Parathyroid adenoma (tissue), 2 donors: ENCODE measurements around the gene GRAMD4.

Source experiments
- H2AFZ ChIP-seq: fragments of 300-600 bp; sonication (generic); one replicate; pipeline ENCODE4 v1.7.0; 2017; ENCODE audit warnings: antibody characterized with exemption, mild to moderate bottlenecking
- H3K27ac ChIP-seq: fragments of 300-600 bp; sonication (generic); one replicate; pipeline ENCODE4 v1.7.0; 2017
- H3K27me3 ChIP-seq: fragments of 300-600 bp; sonication (generic); one replicate; pipeline ENCODE4 v1.7.0; 2017; ENCODE audit warnings: low read length; ENCODE audit not compliant: control insufficient read depth, insufficient read depth
- H3K36me3 ChIP-seq: fragments of 300-600 bp; sonication (generic); one replicate; pipeline ENCODE4 v1.7.0; 2017; ENCODE audit warnings: low read length; ENCODE audit not compliant: control insufficient read depth, insufficient read depth
- H3K4me1 ChIP-seq: fragments of 300-600 bp; sonication (generic); one replicate; pipeline ENCODE4 v1.7.0; 2017; ENCODE audit warnings: control low read depth
- H3K4me2 ChIP-seq: fragments of 300-600 bp; sonication (generic); one replicate; pipeline ENCODE4 v1.7.0; 2017; ENCODE audit warnings: low read length
- H3K4me3 ChIP-seq: fragments of 300-600 bp; sonication (generic); one replicate; pipeline ENCODE4 v1.7.0; 2017; ENCODE audit warnings: low read depth, low read length
- H3K79me2 ChIP-seq: fragments of 300-600 bp; sonication (generic); one replicate; pipeline ENCODE4 v1.7.0; 2017; ENCODE audit warnings: control low read depth
- H3K9ac ChIP-seq: fragments of 300-600 bp; sonication (generic); one replicate; pipeline ENCODE4 v1.7.0; 2017; ENCODE audit warnings: mild to moderate bottlenecking
- H3K9me3 ChIP-seq: fragments of 300-600 bp; sonication (generic); one replicate; pipeline ENCODE4 v1.7.0; 2017; ENCODE audit warnings: low read length; ENCODE audit not compliant: control insufficient read depth
- CTCF ChIP-seq: fragments of 300-600 bp; sonication (generic); IDR thresholded peaks from one replicate; pipeline ENCODE4 v1.7.0; 2017; ENCODE audit warnings: antibody characterized with exemption, mild to moderate bottlenecking
- donor health status: primary hyperparathyroidism.

Gene GRAMD4

GRCh38 chr22:46678003-46678657 is 57.9 kb downstream of the GRAMD4 start:
- no peaks in the 10 kb centered on the region for H3K4me1 ChIP-seq
- H3K27ac ChIP-seq = no peak overlapping the region
- no peaks in the 10 kb centered on the region for H3K9me3 ChIP-seq
- no peaks in the 10 kb centered on the region for H3K27me3 ChIP-seq
- no peak for TF ChIP-seq CTCF
- H3K4me3 ChIP-seq = no peak overlapping the region
- H2AFZ ChIP-seq = no peak overlapping the region
- H3K79me2 ChIP-seq = no peaks in the 10 kb centered on the region
- no peaks in the 10 kb centered on the region for H3K36me3 ChIP-seq
- H3K9ac ChIP-seq = no peak overlapping the region
- no peak overlapping the region for H3K4me2 ChIP-seq

GRCh38 chr22:46678785-46679700 is 58.9 kb downstream of the GRAMD4 start:
- Histone ChIP-seq H3K9me3 (no peaks in the 10 kb centered on the region), H2AFZ (no peak overlapping the region), H3K36me3 (no peaks in the 10 kb centered on the region), H3K9ac (no peak overlapping the region), H3K4me1 (no peaks in the 10 kb centered on the region), H3K4me2 (no peak overlapping the region), H3K4me3 (no peak overlapping the region), H3K27me3 (no peaks in the 10 kb centered on the region), H3K79me2 (no peaks in the 10 kb centered on the region), H3K27ac (no peak overlapping the region)
- no peak for TF ChIP-seq CTCF

DNA sequence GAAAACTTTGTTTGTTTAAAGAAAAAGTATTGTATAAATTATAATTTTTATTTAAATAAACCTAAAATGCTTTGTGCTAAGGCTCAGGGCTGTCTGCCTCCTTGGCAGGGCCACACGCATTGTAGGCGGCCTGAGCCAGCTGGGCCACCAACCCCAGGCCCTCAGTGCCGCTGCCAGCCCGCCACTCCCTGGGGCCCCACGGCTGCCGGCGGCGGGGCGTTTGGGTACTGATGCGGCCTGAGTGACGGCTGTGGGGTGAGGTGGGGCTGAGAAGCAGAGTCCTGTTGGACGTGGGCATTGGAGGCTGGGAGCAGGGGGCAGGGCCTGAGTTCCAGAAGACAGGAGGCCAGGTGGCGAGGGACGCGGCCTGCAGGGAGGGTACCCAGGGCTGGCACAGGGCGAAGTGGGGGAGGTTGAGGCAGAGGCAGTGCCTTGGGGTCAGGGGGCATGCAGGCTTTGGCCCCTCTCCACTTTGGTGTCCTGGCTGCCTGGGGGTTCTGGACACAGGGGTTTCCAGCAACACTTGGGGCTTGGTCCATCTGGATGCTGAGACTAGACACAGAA is 59.6 kb downstream of the GRAMD4 start:
- Histone ChIP-seq H3K4me1 (no peaks in the 10 kb centered on the region), H3K4me2 (no peak overlapping the region), H3K79me2 (no peaks in the 10 kb centered on the region), H3K9ac (no peak overlapping the region), H3K36me3 (no peaks in the 10 kb centered on the region), H3K9me3 (no peaks in the 10 kb centered on the region), H3K4me3 (no peak overlapping the region), H3K27ac (no peak overlapping the region), H3K27me3 (no peaks in the 10 kb centered on the region), H2AFZ (no peak overlapping the region)
- TF ChIP-seq CTCF = no peak

DNA sequence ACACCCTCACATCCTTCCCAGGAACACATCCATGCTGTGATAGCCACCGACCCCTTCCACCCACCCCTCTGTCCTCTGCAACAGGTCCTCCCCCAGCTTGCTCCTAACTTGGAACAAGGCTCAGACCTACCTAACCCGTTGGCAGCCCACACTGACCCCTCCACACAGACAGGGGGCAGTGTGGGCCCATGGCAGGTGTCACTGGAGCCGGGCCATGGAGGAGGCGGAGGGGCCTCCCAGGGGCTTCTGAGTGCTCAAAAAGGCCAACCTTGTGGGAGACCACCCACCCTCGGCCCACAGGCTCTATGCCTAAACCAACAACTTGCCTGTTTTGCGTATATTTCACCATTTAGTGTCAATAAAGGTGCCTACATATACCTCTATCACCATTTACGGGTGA is 60.8 kb downstream of the GRAMD4 start:
- Histone ChIP-seq H3K9me3 (no peaks in the 10 kb centered on the region), H3K36me3 (no peaks in the 10 kb centered on the region)
- no peak for TF ChIP-seq CTCF

More for the DNA sequence above, 60.8 kb downstream of the GRAMD4 start:
- no peaks in the 10 kb centered on the region for H3K4me1 ChIP-seq
- H3K4me3 ChIP-seq = no peak overlapping the region
- no peak overlapping the region for H3K4me2 ChIP-seq
- H3K27ac ChIP-seq = no peak overlapping the region
- H3K9ac ChIP-seq = no peak overlapping the region
- H2AFZ ChIP-seq = no peak overlapping the region
- H3K27me3 ChIP-seq = no peaks in the 10 kb centered on the region
- no peaks in the 10 kb centered on the region for H3K79me2 ChIP-seq
